ENCODE results near the gene NPHP4. TPM values are rescaled to one million over a fixed set of nuclear protein-coding genes. Genes with fewer than 3 reads are reported as not detected.

Gene NPHP4
- total RNA-seq, 6 experiments from 2014 or later, result 1.5 to 6.0 (median 2.0) TPM

DNA sequence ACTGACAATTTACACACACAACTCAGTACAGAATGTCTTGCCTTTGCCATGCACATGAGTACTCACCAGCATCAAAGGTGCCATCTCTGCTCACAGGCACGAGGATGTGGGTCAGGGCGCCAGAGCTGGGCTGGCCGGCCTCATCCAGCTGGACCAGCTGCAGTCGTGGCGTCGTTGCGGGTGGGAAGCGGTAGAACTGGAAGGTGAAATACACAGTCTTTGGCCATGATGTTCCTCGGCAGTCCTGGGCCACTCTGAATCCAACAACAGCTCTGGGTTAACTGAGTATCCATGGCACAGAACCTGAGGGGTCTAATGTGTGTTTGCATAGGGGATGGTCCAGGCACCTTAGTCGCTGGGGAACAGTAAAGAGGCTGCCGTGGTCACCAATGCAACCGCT is 87.7 kb downstream of the NPHP4 start:
- H3K4me3 ChIP-seq, result no peak overlapping the region
- no peak overlapping the region for H3K27ac ChIP-seq
- no peaks in the 10 kb centered on the region for H3K36me3 ChIP-seq
- 89% methylated on average over 8 of the region's 12 CpGs for WGBS (ENCODE audit: insufficient coverage, low coverage, low lambda C conversion rate, missing lambda C conversion rate)
- no peaks in the 10 kb centered on the region for H3K27me3 ChIP-seq
- no peaks in the 10 kb centered on the region for H3K4me1 ChIP-seq
- intact Hi-C loops (cut with DNase I), result no loop called here
- DNase-seq, result peak in 1 of 3 donors; percentile 11
- TF ChIP-seq, protein P1, sequence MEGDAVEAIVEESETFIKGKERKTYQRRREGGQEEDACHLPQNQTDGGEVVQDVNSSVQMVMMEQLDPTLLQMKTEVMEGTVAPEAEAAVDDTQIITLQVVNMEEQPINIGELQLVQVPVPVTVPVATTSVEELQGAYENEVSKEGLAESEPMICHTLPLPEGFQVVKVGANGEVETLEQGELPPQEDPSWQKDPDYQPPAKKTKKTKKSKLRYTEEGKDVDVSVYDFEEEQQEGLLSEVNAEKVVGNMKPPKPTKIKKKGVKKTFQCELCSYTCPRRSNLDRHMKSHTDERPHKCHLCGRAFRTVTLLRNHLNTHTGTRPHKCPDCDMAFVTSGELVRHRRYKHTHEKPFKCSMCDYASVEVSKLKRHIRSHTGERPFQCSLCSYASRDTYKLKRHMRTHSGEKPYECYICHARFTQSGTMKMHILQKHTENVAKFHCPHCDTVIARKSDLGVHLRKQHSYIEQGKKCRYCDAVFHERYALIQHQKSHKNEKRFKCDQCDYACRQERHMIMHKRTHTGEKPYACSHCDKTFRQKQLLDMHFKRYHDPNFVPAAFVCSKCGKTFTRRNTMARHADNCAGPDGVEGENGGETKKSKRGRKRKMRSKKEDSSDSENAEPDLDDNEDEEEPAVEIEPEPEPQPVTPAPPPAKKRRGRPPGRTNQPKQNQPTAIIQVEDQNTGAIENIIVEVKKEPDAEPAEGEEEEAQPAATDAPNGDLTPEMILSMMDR (IDR thresholded peaks at IDR 0.05), result no peak
- no peak for TF ChIP-seq POLR2A (IDR thresholded peaks at IDR 0.05)
- H3K9me3 ChIP-seq, result no peaks in the 10 kb centered on the region
- ATAC-seq, result no peak

DNA sequence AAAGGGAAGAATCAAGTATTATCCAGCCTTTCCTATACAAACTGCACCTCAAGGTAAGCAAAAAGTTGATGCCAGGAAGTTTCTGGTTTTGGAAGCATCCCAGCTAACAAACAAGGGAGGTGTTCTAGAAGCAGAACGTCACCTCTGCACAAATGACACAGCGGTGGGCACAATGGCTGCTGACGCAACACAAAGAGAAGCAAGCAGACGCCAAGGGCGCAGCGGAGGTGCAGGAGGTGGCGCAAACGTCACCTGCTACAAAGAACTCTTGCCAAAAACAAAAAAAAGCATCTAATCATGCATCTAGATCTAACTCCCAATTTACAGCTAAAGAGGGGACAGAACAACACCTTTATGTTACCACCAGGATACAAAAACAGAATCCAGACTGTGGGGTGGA is 88.5 kb downstream of the NPHP4 start:
- H3K4me1 ChIP-seq, result no peaks in the 10 kb centered on the region
- no peaks in the 10 kb centered on the region for H3K27me3 ChIP-seq
- whole genome bisulfite sequencing (ENCODE audit: insufficient coverage, low coverage, low lambda C conversion rate, missing lambda C conversion rate), result 75% methylated on average over 8 of the region's 8 CpGs
- no peak overlapping the region for H3K4me3 ChIP-seq
- no peak for ATAC-seq
- intact Hi-C loops (cut with DNase I), result no loop called here
- H3K27ac ChIP-seq, result no peak overlapping the region
- TF ChIP-seq POLR2A (IDR thresholded peaks at IDR 0.05), result no peak
- TF ChIP-seq, protein P1 (IDR thresholded peaks at IDR 0.05), result no peak
- no peaks in the 10 kb centered on the region for H3K36me3 ChIP-seq
- no peak for DNase-seq
- H3K9me3 ChIP-seq, result no peaks in the 10 kb centered on the region

DNA sequence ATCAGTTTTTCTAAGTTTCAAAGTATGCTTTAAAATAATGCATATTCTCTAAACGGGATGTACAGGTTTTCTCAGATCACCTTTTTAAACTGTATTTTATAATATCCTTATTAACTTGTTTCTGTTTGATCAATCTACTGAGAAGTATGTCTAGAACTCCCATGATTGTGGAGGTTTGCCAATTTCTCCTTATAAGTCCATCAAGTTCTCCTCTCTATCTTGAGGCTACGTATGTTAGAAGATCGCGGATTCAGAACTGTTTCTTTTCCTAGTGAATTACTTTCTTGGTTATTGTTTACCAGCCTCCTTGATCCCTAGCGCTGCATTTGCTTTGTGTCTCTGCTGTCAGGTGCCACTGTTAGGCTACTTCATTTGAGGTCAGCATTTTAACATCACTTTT is 89.2 kb downstream of the NPHP4 start:
- no peak for ATAC-seq
- no peaks in the 10 kb centered on the region for H3K27me3 ChIP-seq
- WGBS (ENCODE audit: insufficient coverage, low coverage, low lambda C conversion rate, missing lambda C conversion rate), result 83% methylated on average over 5 of the region's 5 CpGs

DNA sequence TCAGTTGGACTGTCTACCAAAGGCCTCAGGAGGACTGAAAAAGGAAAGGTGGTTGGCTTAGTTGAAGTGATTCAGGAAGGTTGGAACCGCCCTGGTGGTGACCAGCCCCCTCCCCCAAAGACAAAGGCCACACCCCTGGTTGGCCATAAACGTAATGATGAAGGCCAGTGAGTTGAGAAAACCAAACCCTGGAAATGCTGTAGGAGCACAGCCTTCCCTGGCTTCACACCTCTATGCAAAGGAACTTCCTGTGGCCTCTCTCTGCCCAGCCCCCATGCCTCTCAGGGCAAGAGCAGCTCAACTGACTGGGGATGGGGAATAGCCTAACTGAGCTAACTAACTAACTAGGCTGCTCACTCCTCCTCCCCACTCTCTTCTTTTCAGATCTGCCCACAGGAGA is 90.4 kb downstream of the NPHP4 start:
- ATAC-seq (no peak), DNase-seq (no peak)
- WGBS (ENCODE audit: insufficient coverage, low coverage, low lambda C conversion rate, missing lambda C conversion rate), result 52% methylated on average over 2 of the region's 2 CpGs
- H3K36me3 ChIP-seq, result no peaks in the 10 kb centered on the region
- H3K27ac ChIP-seq, result no peak overlapping the region
- no peak overlapping the region for H3K4me3 ChIP-seq
- intact Hi-C loops (cut with DNase I), result no loop called here
- no peaks in the 10 kb centered on the region for H3K27me3 ChIP-seq
- no peak for TF ChIP-seq POLR2A (IDR thresholded peaks at IDR 0.05)
- TF ChIP-seq, protein P1 (IDR thresholded peaks at IDR 0.05), result no peak
- H3K9me3 ChIP-seq, result no peaks in the 10 kb centered on the region
- H3K4me1 ChIP-seq, result no peaks in the 10 kb centered on the region

More for the DNA sequence above, 89.2 kb downstream of the NPHP4 start:
- Histone ChIP-seq H3K4me1 (no peaks in the 10 kb centered on the region), H3K27ac (no peak overlapping the region), H3K4me3 (no peak overlapping the region), H3K36me3 (no peaks in the 10 kb centered on the region), H3K9me3 (no peaks in the 10 kb centered on the region)
- no peak for TF ChIP-seq POLR2A (IDR thresholded peaks at IDR 0.05)
- TF ChIP-seq, protein P1 (IDR thresholded peaks at IDR 0.05), result no peak
- DNase-seq, result no peak
- intact Hi-C loops (cut with DNase I), result no loop called here

DNA sequence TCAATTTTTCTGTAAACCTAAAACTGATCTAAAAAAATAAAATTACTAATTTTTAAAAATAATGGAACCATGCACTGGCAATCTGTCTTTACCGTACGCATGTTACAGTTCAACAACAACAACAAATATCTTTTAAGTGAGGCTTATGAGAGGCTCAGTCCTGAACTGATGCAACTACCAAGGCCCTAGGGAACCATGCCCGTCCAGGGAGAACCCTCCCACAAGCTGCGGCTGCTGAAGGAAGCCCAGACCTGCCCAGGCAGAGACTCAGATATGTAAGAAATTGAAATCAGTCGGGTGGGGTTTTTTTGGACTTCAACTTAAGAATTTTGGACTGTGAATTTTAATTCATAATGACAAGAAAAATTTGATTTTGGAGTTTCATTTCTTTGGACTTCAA is 91.1 kb downstream of the NPHP4 start:
- intact Hi-C loops (cut with DNase I), result no loop called here
- Histone ChIP-seq H3K27me3 (no peaks in the 10 kb centered on the region), H3K4me1 (no peaks in the 10 kb centered on the region), H3K9me3 (no peaks in the 10 kb centered on the region), H3K27ac (no peak overlapping the region), H3K4me3 (no peak overlapping the region), H3K36me3 (no peaks in the 10 kb centered on the region)
- DNase-seq (peak in 1 of 3 donors; percentile 12), ATAC-seq (no peak)
- TF ChIP-seq POLR2A (IDR thresholded peaks at IDR 0.05), result no peak
- TF ChIP-seq, protein P1 (IDR thresholded peaks at IDR 0.05), result no peak
- 87% methylated on average over 4 of the region's 5 CpGs for WGBS (ENCODE audit: insufficient coverage, low coverage, low lambda C conversion rate, missing lambda C conversion rate)

All from right lobe of liver (tissue), 6 donors.